IPS-18c (cell line): Measurements from ENCODE around the gene OXNAD1.

Experiments used
- H3K4me3 ChIP-seq: 2 replicates; pipeline ENCODE4 v1.7.0; 2013; ENCODE audit warnings: low read depth, mild to moderate bottlenecking, low read length, moderate library complexity; ENCODE audit not compliant: insufficient read depth
- H3K9me3 ChIP-seq: one replicate; pipeline ENCODE4 v1.6.1; 2013; ENCODE audit warnings: mild to moderate bottlenecking, low read length, moderate library complexity; ENCODE audit not compliant: control insufficient read depth, insufficient read depth

Gene OXNAD1

GRCh38 chr3:16264708-16265454 lies at the start of gene OXNAD1, which contains the start of gene DPH3:
Gene OXNAD1, plus strand, starts transcription at chr3:16265212. Its CDS starts 5,741 bp downstream, at chr3:16270953.
Gene DPH3, minus strand, starts transcription at chr3:16264943. Its CDS starts 67 bp downstream, at chr3:16264876.
- H3K4me3 ChIP-seq, result peak within 1 kb of the TSS; percentile 97

GRCh38 chr3:16216373-16216935 lies 48.6 kb upstream of the OXNAD1 start:
- Histone ChIP-seq H3K4me3 (no peak overlapping the region), H3K9me3 (no peaks in the 10 kb centered on the region)

More at GRCh38 chr3:16264708-16265454, at the start of gene OXNAD1, which contains the start of gene DPH3:
- H3K9me3 ChIP-seq, result no peaks in the 10 kb centered on the region

- Histone ChIP-seq H3K4me3 (no peak overlapping the region), H3K9me3 (no peaks in the 10 kb centered on the region)
Observed at GRCh38 chr3:16219777-16220176, 45.2 kb upstream of the OXNAD1 start.

- Histone ChIP-seq H3K9me3 (no peaks in the 10 kb centered on the region), H3K4me3 (no peak overlapping the region)
Observed at GRCh38 chr3:16221990-16222389, 43.0 kb upstream of the OXNAD1 start.

GRCh38 chr3:16222547-16222946 lies 42.5 kb upstream of the OXNAD1 start:
- Histone ChIP-seq H3K4me3 (no peak overlapping the region), H3K9me3 (no peaks in the 10 kb centered on the region)

GRCh38 chr3:16224325-16224724 lies 40.7 kb upstream of the OXNAD1 start:
- Histone ChIP-seq H3K9me3 (no peaks in the 10 kb centered on the region), H3K4me3 (no peak overlapping the region)

GRCh38 chr3:16227566-16227965 lies 37.4 kb upstream of the OXNAD1 start:
- H3K9me3 ChIP-seq, result no peaks in the 10 kb centered on the region
- no peak overlapping the region for H3K4me3 ChIP-seq

- no peaks in the 10 kb centered on the region for H3K9me3 ChIP-seq
- no peak overlapping the region for H3K4me3 ChIP-seq
Observed at GRCh38 chr3:16229681-16230080, 35.3 kb upstream of the OXNAD1 start.

- H3K4me3 ChIP-seq, result no peak overlapping the region
Observed at GRCh38 chr3:16231983-16232382, 33.0 kb upstream of the OXNAD1 start.

GRCh38 chr3:16233806-16234205 lies 31.2 kb upstream of the OXNAD1 start:
- Histone ChIP-seq H3K9me3 (no peaks in the 10 kb centered on the region), H3K4me3 (no peak overlapping the region)

More at GRCh38 chr3:16231983-16232382, 33.0 kb upstream of the OXNAD1 start:
- H3K9me3 ChIP-seq, result no peaks in the 10 kb centered on the region

GRCh38 chr3:16234281-16234680 lies 30.7 kb upstream of the OXNAD1 start:
- H3K4me3 ChIP-seq, result no peak overlapping the region
- no peaks in the 10 kb centered on the region for H3K9me3 ChIP-seq

GRCh38 chr3:16236030-16236639 lies 28.9 kb upstream of the OXNAD1 start:
- H3K4me3 ChIP-seq, result no peak overlapping the region
- no peaks in the 10 kb centered on the region for H3K9me3 ChIP-seq

- peaks cover 2% of the 10 kb centered on the region for H3K9me3 ChIP-seq
Observed at GRCh38 chr3:16236856-16237393, 28.1 kb upstream of the OXNAD1 start.

GRCh38 chr3:16239086-16239770 lies 25.8 kb upstream of the OXNAD1 start:
- H3K4me3 ChIP-seq, result no peak overlapping the region

More at GRCh38 chr3:16236856-16237393, 28.1 kb upstream of the OXNAD1 start:
- H3K4me3 ChIP-seq, result no peak overlapping the region

GRCh38 chr3:16239780-16240179 lies 25.2 kb upstream of the OXNAD1 start:
- Histone ChIP-seq H3K9me3 (peaks cover 2% of the 10 kb centered on the region), H3K4me3 (no peak overlapping the region)

More at GRCh38 chr3:16239086-16239770, 25.8 kb upstream of the OXNAD1 start:
- H3K9me3 ChIP-seq, result peaks cover 2% of the 10 kb centered on the region

- Histone ChIP-seq H3K4me3 (no peak overlapping the region), H3K9me3 (peaks cover 2% of the 10 kb centered on the region)
Observed at GRCh38 chr3:16240229-16241023, 24.6 kb upstream of the OXNAD1 start.
